Endothelial cell of umbilical vein (primary cell): ENCODE results near the gene PTCHD1. TPM values are rescaled to one million over a fixed set of nuclear protein-coding genes. Genes with fewer than 3 reads are reported as not detected.

Source experiments
- BruUV-seq: library from RNA; stranded (reverse); fragments of 400-500 nt; replicated peaks from 2 replicates; lab custom pipeline; 2021; lab: Mats Ljungman, UMichigan
- CTCF ChIA-PET: fragments of 300-600, 350-600 bp; sonication (Branson Sonifier 250); formaldehyde crosslinking; loops from one replicate; lab custom pipeline; 2021; ENCODE audit warnings: antibody characterized with exemption, inconsistent platforms; lab: Charles Lee
- POLR2A ChIA-PET: fragments of 300-600, 350-600 bp; sonication (Branson Sonifier 250); formaldehyde crosslinking; loops from one replicate; lab custom pipeline; 2021; ENCODE audit warnings: antibody characterized with exemption, inconsistent platforms; lab: Charles Lee
- DNase-seq: peaks from one replicate; pipeline ENCODE4 v3.0.0-alpha.2; 2011; ENCODE audit warnings: low read depth, low spot score
- FAIRE-seq: peaks from 2 replicates; lab custom pipeline; 2011; peaks lifted over from hg19 to GRCh38; lab: Jason Lieb, UNC
- H2AFZ ChIP-seq: 2 replicates; pipeline ENCODE4 v1.6.0; 2012; ENCODE audit warnings: low read depth, low read length, control low read depth, inconsistent platforms
- H3K27ac ChIP-seq: 2 replicates; pipeline ENCODE4 v1.5.1; 2011; ENCODE audit warnings: low read depth, mild to moderate bottlenecking, control low read depth, low read length, moderate library complexity; ENCODE audit not compliant: insufficient read depth
- H3K27me3 ChIP-seq, 2 experiments: 2 replicates each; pipeline versions ENCODE4 v1.6.0 to v1.6.1; 2011; ENCODE audit warnings: low read length in 2 of 2, mixed read lengths in 1 of 2; ENCODE audit not compliant: control insufficient read depth in 2 of 2, insufficient read depth in 2 of 2
- H3K36me3 ChIP-seq, 2 experiments: 2 replicates in 1 of 2; 3 replicates in 1 of 2; pipeline ENCODE4 v1.5.1; 2011; ENCODE audit warnings: low read length in 2 of 2, mild to moderate bottlenecking in 1 of 2, moderate library complexity in 1 of 2; ENCODE audit not compliant: control insufficient read depth in 2 of 2, insufficient read depth in 2 of 2; ENCODE audit errors: extremely low read depth in 1 of 2
- H3K4me1 ChIP-seq: 3 replicates; pipeline ENCODE4 v1.5.1; 2011; ENCODE audit warnings: mild to moderate bottlenecking, low read length; ENCODE audit not compliant: control insufficient read depth, insufficient read depth; ENCODE audit errors: extremely low read depth
- H3K4me2 ChIP-seq: 2 replicates; pipeline ENCODE4 v1.6.1; 2011; ENCODE audit warnings: low read length, control low read depth, mixed read lengths; ENCODE audit not compliant: insufficient read depth
- H3K4me3 ChIP-seq, 3 experiments: fragments of 200-600 bp in 1 of 3; sonication (generic), shearing (Covaris generic) in 1 of 3; replicated peaks in 1 of 3; 2 replicates each; pipeline ENCODE4 v1.5.1; 2011 to 2016; ENCODE audit warnings: control low read depth in 3 of 3, low read length in 3 of 3, mild to moderate bottlenecking in 2 of 3, inconsistent platforms in 1 of 3, low read depth in 1 of 3, moderate library complexity in 1 of 3; ENCODE audit not compliant: insufficient read depth in 1 of 3
- H3K79me2 ChIP-seq: 2 replicates; pipeline ENCODE4 v1.6.0; 2012; ENCODE audit warnings: low read length, inconsistent platforms; ENCODE audit not compliant: control insufficient read depth, insufficient read depth
- H3K9ac ChIP-seq: replicated peaks from 2 replicates; pipeline ENCODE3; 2011; ENCODE audit warnings: low read length, control low read depth; ENCODE audit not compliant: insufficient read depth; ENCODE audit errors: extremely low read depth
- H3K9me1 ChIP-seq: replicated peaks from 3 replicates; pipeline ENCODE4 v1.6.0; 2011; ENCODE audit warnings: mild to moderate bottlenecking, low read length; ENCODE audit not compliant: control insufficient read depth, insufficient read depth; ENCODE audit errors: extremely low read depth
- H3K9me3 ChIP-seq: replicated peaks from 2 replicates; pipeline ENCODE4 v1.5.1; 2012; ENCODE audit warnings: low read length, inconsistent platforms; ENCODE audit not compliant: control insufficient read depth, insufficient read depth
- H4K20me1 ChIP-seq: replicated peaks from 2 replicates; pipeline ENCODE3; 2011; ENCODE audit warnings: mild to moderate bottlenecking, low read length; ENCODE audit not compliant: control insufficient read depth, insufficient read depth; ENCODE audit errors: extremely low read depth
- EZH2 ChIP-seq: IDR thresholded peaks from 2 replicates; pipeline ENCODE4 v1.6.1; 2012; ENCODE audit warnings: borderline replicate concordance, low read depth, mild to moderate bottlenecking, moderate library complexity, low read length, inconsistent platforms; ENCODE audit not compliant: severe bottlenecking
- FOS ChIP-seq: IDR thresholded peaks from 2 replicates; pipeline ENCODE4 v1.6.1; 2011; ENCODE audit warnings: mild to moderate bottlenecking, low read length, moderate library complexity, borderline replicate concordance; ENCODE audit not compliant: insufficient read depth
- GATA2 ChIP-seq: IDR thresholded peaks from 2 replicates; pipeline ENCODE4 v1.7.0; 2011; ENCODE audit warnings: low read depth, mild to moderate bottlenecking, moderate library complexity, mixed read lengths, low read length; ENCODE audit not compliant: insufficient read length, insufficient read depth
- JUN ChIP-seq: IDR thresholded peaks from 2 replicates; pipeline ENCODE4 v1.6.1; 2011; ENCODE audit warnings: borderline replicate concordance, low read depth; ENCODE audit not compliant: insufficient read length, insufficient read depth
- MYC ChIP-seq: IDR thresholded peaks from one replicate; pipeline ENCODE4 v1.6.1; 2011; ENCODE audit warnings: mild to moderate bottlenecking, low read depth, low read length
- POLR2A ChIP-seq: IDR thresholded peaks from 2 replicates; pipeline ENCODE4 v1.6.1; 2012; ENCODE audit warnings: low read depth, mild to moderate bottlenecking, control low read depth, low read length
- POLR2AphosphoS5 ChIP-seq: IDR thresholded peaks from 2 replicates; pipeline ENCODE4 v1.6.1; 2012; ENCODE audit warnings: low read depth, mild to moderate bottlenecking, control low read depth, low read length, moderate library complexity; ENCODE audit not compliant: insufficient read depth
- dilution Hi-C: fragments of 300-500 bp; cut with MboI; formaldehyde crosslinking; loops from one replicate; pipeline ENCODE4 v1.15.0; 2019; ENCODE audit warnings: low sequenced_read_pairs; ENCODE audit not compliant: extremely low pct_ligation_motif_present
- intact Hi-C: fragments of 100-400 bp; cut with micrococcal nuclease; formaldehyde crosslinking; loops from one replicate; pipeline ENCODE4 v1.10.0; 2022
- polyA plus RNA-seq, 4 experiments: library from polyadenylated mRNA; depleted of rRNA in 3 of 4; stranded (reverse) in 3 of 4; unstranded in 1 of 4; fragments of >200 nt; gene quantifications; 2 replicates each; pipeline versions ENCODE4 v1.2.1 to v1.2.3, GENCODE V29; 2011 to 2012; ENCODE audit warnings: missing spikeins in 1 of 4
- total RNA-seq: library from RNA; stranded (reverse); gene quantifications from 2 replicates; pipeline ENCODE4 v1.2.3, GENCODE V29; 2021
- TF ChIP-seq, protein P1 (sequence below): IDR thresholded peaks from 2 replicates; pipeline ENCODE4 v1.6.1; 2011; ENCODE audit not compliant: insufficient read depth, insufficient read length
- TF ChIP-seq, protein P2 (sequence below), 2 donors: IDR thresholded peaks; 1 replicate in 1 of 2; 2 replicates in 1 of 2; pipeline ENCODE4 v1.5.1; 2011; ENCODE audit warnings: low read length in 2 of 2, mild to moderate bottlenecking in 2 of 2, moderate library complexity in 2 of 2, control low read depth in 1 of 2, inconsistent platforms in 1 of 2, low read depth in 1 of 2; ENCODE audit not compliant: insufficient read depth in 1 of 2; ENCODE audit errors: extremely low read depth in 1 of 2

Gene PTCHD1
- total and polyA plus RNA-seq, 2 donors (not counting 3 experiments of a cell fraction or from before 2014, with no cell fraction given): not detected

DNA sequence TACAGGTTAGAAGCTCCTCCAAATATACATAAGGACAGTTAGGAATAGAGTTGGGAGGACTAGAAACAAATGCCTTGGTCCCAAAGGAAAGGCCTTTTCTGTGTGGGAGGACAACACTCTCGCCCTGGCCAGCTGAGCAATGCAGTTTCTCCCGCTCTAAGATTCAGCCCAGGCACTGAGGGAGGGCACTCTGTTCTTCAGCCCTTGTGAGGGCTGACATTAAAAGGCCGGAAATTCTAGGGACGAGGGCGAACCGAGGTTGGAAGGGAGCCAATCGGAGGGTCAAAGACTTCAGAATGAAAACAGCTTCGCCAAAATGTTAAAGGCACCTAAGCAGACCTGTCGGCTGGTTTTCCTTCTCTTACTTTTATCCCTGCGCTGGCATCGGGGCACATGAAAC, 2.9 kb upstream of the PTCHD1 start:
- TF ChIP-seq FOS (no peak), POLR2AphosphoS5 (no peak), POLR2A (no peak), JUN (no peak), MYC (no peak), EZH2 (no peak), GATA2 (no peak)
- TF ChIP-seq, protein P1, sequence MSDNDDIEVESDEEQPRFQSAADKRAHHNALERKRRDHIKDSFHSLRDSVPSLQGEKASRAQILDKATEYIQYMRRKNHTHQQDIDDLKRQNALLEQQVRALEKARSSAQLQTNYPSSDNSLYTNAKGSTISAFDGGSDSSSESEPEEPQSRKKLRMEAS: no peak
- TF ChIP-seq, protein P2, sequence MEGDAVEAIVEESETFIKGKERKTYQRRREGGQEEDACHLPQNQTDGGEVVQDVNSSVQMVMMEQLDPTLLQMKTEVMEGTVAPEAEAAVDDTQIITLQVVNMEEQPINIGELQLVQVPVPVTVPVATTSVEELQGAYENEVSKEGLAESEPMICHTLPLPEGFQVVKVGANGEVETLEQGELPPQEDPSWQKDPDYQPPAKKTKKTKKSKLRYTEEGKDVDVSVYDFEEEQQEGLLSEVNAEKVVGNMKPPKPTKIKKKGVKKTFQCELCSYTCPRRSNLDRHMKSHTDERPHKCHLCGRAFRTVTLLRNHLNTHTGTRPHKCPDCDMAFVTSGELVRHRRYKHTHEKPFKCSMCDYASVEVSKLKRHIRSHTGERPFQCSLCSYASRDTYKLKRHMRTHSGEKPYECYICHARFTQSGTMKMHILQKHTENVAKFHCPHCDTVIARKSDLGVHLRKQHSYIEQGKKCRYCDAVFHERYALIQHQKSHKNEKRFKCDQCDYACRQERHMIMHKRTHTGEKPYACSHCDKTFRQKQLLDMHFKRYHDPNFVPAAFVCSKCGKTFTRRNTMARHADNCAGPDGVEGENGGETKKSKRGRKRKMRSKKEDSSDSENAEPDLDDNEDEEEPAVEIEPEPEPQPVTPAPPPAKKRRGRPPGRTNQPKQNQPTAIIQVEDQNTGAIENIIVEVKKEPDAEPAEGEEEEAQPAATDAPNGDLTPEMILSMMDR (IDR thresholded peaks at IDR 0.05; ENCODE audit: extremely low read depth in 1 of 2, insufficient read depth in 1 of 2, low read depth in 1 of 2, low read length in 2 of 2): no peak
- CTCF ChIA-PET: no interaction called here
- DNase-seq (no peak), FAIRE-seq (peak; percentile 15)
- no peak overlapping the region for H3K27ac ChIP-seq
- no TSS peak for BruUV-seq
- H3K4me2 ChIP-seq: no peak overlapping the region
- no peaks in the 10 kb centered on the region for H4K20me1 ChIP-seq
- H3K79me2 ChIP-seq: no peaks in the 10 kb centered on the region
- H3K9ac ChIP-seq: no peak overlapping the region
- H3K9me1 ChIP-seq: no peaks in the 10 kb centered on the region
- H3K27me3 ChIP-seq: peaks cover 39 to 47% of the 10 kb centered on the region in 2 experiments
- H3K4me3 ChIP-seq: no peak overlapping the region
- POLR2A ChIA-PET: no interaction called here
- no peaks in the 10 kb centered on the region for H3K4me1 ChIP-seq
- H3K36me3 ChIP-seq: no peaks in the 10 kb centered on the region
- no peak overlapping the region for H2AFZ ChIP-seq
- dilution Hi-C loops (no loop called here), intact Hi-C loops (no loop called here)
- H3K9me3 ChIP-seq: no peaks in the 10 kb centered on the region
